ENCODE results near the gene CFAP77.

- TF ChIP-seq CTCF (IDR thresholded peaks at IDR 0.05; ENCODE audit: low read depth, low read length) (no peak), POLR2A (IDR thresholded peaks at IDR 0.05; ENCODE audit: extremely low read depth, insufficient read length) (no peak), MYC (IDR thresholded peaks at IDR 0.05; ENCODE audit: low read depth, low read length) (no peak), MAX (IDR thresholded peaks at IDR 0.05; ENCODE audit: low read depth, low read length) (no peak)
These were observed 176.2 kb downstream of the CFAP77 start for GRCh38 chr9:132585954-132586829.

Data from NB4 (cell line).